ENCODE measurements around the gene FANCL.
A peak's percentile ranks its signal among the peaks of the same experiment; 100 is the strongest.

FANCL gene

DNA sequence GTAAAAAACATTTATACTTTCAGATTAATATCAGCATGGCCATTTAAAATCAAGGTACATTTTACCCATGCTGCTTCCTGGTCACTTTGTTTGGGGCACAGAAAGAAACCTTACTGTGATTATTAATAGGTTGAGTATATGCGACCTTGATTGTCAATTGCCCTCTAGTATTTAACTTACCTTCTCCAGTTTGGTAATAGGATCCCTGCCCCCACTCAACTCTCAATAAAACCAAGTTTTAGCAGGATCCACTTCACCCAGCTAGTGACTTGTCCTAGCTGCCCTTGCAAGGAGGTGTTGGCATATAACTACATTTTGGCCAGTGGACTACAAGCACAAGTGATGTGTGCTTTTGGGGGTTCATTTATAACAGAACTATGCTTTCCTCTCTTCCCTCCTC lies 34.3 kb downstream of the FANCL start:
- peaks cover 12% of the 10 kb centered on the region for H3K4me1 ChIP-seq (ENCODE audit: insufficient read depth, poor library complexity, severe bottlenecking)
- DNase-seq (ENCODE audit: low spot score) (no peak), ATAC-seq (ENCODE audit: low read depth) (no peak)
- H3K27ac ChIP-seq (ENCODE audit: poor library complexity, severe bottlenecking), result no peak overlapping the region
- H3K27me3 ChIP-seq (ENCODE audit: insufficient read depth, poor library complexity, severe bottlenecking), result no peaks in the 10 kb centered on the region
- no peaks in the 10 kb centered on the region for H3K9me3 ChIP-seq (ENCODE audit: severe bottlenecking)
- peaks cover 33% of the 10 kb centered on the region for H3K36me3 ChIP-seq (ENCODE audit: low read depth)
- TF ChIP-seq, protein P1, sequence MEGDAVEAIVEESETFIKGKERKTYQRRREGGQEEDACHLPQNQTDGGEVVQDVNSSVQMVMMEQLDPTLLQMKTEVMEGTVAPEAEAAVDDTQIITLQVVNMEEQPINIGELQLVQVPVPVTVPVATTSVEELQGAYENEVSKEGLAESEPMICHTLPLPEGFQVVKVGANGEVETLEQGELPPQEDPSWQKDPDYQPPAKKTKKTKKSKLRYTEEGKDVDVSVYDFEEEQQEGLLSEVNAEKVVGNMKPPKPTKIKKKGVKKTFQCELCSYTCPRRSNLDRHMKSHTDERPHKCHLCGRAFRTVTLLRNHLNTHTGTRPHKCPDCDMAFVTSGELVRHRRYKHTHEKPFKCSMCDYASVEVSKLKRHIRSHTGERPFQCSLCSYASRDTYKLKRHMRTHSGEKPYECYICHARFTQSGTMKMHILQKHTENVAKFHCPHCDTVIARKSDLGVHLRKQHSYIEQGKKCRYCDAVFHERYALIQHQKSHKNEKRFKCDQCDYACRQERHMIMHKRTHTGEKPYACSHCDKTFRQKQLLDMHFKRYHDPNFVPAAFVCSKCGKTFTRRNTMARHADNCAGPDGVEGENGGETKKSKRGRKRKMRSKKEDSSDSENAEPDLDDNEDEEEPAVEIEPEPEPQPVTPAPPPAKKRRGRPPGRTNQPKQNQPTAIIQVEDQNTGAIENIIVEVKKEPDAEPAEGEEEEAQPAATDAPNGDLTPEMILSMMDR (IDR thresholded peaks at IDR 0.05; ENCODE audit: poor library complexity, severe bottlenecking), result no peak
- no peak overlapping the region for H3K4me3 ChIP-seq (ENCODE audit: severe bottlenecking)

DNA sequence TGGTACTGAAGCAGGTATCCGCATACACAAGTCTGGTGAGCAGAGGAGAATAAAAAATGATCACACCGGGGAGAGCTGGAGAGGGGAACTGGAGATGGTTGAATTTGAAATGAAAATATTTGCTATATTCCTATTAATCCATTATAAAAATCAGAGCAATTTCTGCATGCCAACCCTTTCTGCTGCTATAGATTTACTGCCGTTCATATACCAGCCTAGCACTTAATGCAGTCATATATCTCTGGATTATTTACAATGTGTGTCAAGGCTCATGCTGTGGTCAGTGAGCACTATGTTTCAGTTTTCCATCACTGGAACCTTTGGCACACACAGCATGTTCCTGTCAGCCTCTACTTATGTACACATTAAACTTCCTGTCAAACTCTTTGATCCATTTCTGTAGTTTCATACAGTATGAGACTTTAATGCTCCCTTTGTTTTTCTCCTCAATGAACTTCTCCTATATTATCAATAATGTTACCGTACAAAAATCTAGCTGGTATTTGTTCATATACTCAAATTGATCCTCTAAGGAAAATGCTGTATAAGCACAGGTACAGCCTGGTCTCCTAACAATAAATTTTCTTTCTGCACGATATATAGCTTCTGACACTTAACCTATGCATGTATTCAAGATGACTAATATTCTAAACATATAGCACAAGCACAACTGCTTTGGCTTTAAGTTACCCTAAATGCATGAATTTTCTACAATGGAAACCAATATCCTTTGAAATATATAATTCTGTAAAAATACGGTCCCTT lies 36.7 kb downstream of the FANCL start:
- H3K27ac ChIP-seq (ENCODE audit: poor library complexity, severe bottlenecking), result peak overlapping the region; percentile 30
- no peaks in the 10 kb centered on the region for H3K9me3 ChIP-seq (ENCODE audit: severe bottlenecking)
- TF ChIP-seq, protein P1 (IDR thresholded peaks at IDR 0.05; ENCODE audit: poor library complexity, severe bottlenecking), result no peak
- H3K36me3 ChIP-seq (ENCODE audit: low read depth), result peaks cover 39% of the 10 kb centered on the region
- no peak overlapping the region for H3K4me3 ChIP-seq (ENCODE audit: severe bottlenecking)
- ATAC-seq (ENCODE audit: low read depth), result peak; percentile 93
- peaks cover 12% of the 10 kb centered on the region for H3K4me1 ChIP-seq (ENCODE audit: insufficient read depth, poor library complexity, severe bottlenecking)
- no peak for DNase-seq (ENCODE audit: low spot score)
- no peaks in the 10 kb centered on the region for H3K27me3 ChIP-seq (ENCODE audit: insufficient read depth, poor library complexity, severe bottlenecking)

DNA sequence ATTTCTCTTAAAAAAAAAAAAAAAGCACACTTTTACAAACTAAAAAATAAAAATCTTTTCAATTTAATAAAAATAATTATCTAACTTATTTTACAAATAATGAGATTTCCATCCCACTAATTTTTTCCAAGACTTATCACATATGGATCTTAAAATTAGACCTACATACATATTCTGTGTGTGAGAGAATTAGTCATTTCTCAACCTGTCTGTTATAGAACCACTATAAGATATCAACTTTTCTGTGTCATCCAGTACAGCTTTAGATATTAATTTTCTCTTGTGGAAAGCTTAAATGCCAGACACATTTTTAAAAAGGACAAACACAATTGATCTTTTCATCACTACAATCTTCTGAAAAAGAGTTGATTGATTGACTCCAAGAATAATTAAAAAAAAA lies 38.1 kb downstream of the FANCL start:
- ATAC-seq (ENCODE audit: low read depth) (no peak), DNase-seq (ENCODE audit: low spot score) (no peak)
- Histone ChIP-seq H3K9me3 (ENCODE audit: severe bottlenecking) (no peaks in the 10 kb centered on the region), H3K4me1 (ENCODE audit: insufficient read depth, poor library complexity, severe bottlenecking) (peaks cover 12% of the 10 kb centered on the region), H3K4me3 (ENCODE audit: severe bottlenecking) (no peak overlapping the region), H3K27me3 (ENCODE audit: insufficient read depth, poor library complexity, severe bottlenecking) (no peaks in the 10 kb centered on the region), H3K27ac (ENCODE audit: poor library complexity, severe bottlenecking) (no peak overlapping the region), H3K36me3 (ENCODE audit: low read depth) (peaks cover 49% of the 10 kb centered on the region)
- TF ChIP-seq, protein P1 (IDR thresholded peaks at IDR 0.05; ENCODE audit: poor library complexity, severe bottlenecking), result no peak

DNA sequence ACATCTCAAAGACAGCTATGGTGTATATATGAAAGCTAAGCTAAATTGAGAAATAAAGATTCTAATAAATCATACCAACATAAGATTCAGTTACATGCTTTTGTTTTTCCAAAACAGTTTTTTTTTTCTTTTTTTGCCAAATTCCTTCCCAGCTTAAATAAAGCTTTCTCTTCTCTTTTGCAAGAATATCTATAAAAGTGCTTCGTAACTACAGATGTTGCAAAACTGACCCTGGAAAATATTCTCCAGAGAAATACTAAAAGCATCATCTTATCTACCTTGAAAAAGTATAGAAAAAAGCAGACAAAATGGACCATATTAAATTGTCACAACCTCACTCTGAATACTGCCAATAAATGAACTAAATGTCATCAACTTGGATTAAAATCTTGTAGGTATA lies 38.7 kb downstream of the FANCL start:
- TF ChIP-seq, protein P1 (IDR thresholded peaks at IDR 0.05; ENCODE audit: poor library complexity, severe bottlenecking), result no peak
- H3K36me3 ChIP-seq (ENCODE audit: low read depth), result peaks cover 55% of the 10 kb centered on the region

DNA sequence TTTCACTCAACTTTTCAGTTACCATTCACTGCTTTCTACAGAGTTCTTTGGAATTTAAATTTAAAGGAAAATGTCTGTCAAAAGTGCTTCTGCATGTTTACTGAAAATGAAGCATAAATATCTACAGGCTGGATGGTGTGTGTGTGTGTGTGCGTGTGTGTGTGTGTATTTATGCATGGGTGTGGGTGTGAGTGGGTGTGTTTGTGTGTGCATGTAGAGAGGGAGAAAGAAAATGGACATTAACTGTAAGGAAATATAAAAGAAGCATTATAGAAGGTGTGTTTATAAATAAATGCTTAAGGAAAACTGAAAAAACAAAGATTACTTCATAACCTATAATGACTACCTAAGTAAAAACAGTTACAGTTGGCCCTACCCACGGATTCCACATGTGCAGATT lies 43.2 kb downstream of the FANCL start:
- Histone ChIP-seq H3K27ac (ENCODE audit: poor library complexity, severe bottlenecking) (no peak overlapping the region), H3K9me3 (ENCODE audit: severe bottlenecking) (peaks cover 2% of the 10 kb centered on the region), H3K36me3 (ENCODE audit: low read depth) (peaks cover 59% of the 10 kb centered on the region), H3K4me3 (ENCODE audit: severe bottlenecking) (no peak overlapping the region), H3K4me1 (ENCODE audit: insufficient read depth, poor library complexity, severe bottlenecking) (no peaks in the 10 kb centered on the region), H3K27me3 (ENCODE audit: insufficient read depth, poor library complexity, severe bottlenecking) (no peaks in the 10 kb centered on the region)
- ATAC-seq (ENCODE audit: low read depth) (no peak), DNase-seq (ENCODE audit: low spot score) (no peak)
- TF ChIP-seq, protein P1 (IDR thresholded peaks at IDR 0.05; ENCODE audit: poor library complexity, severe bottlenecking), result no peak

More for the DNA sequence above, 38.7 kb downstream of the FANCL start:
- H3K4me3 ChIP-seq (ENCODE audit: severe bottlenecking), result no peak overlapping the region
- no peak overlapping the region for H3K27ac ChIP-seq (ENCODE audit: poor library complexity, severe bottlenecking)
- H3K9me3 ChIP-seq (ENCODE audit: severe bottlenecking), result no peaks in the 10 kb centered on the region
- peaks cover 12% of the 10 kb centered on the region for H3K4me1 ChIP-seq (ENCODE audit: insufficient read depth, poor library complexity, severe bottlenecking)
- no peaks in the 10 kb centered on the region for H3K27me3 ChIP-seq (ENCODE audit: insufficient read depth, poor library complexity, severe bottlenecking)
- ATAC-seq (ENCODE audit: low read depth) (no peak), DNase-seq (ENCODE audit: low spot score) (no peak)

All from RWPE2 (cell line).